Stimulated activated CD8-positive, alpha-beta memory T cell treated with anti-CD3 and anti-CD28 coated beads, Interleukin-12 subunit alpha, Interleukin-12 subunit beta, amount 100 ng/mL, for 24 hours (primary cell): ENCODE measurements around the gene IFT52.

ENCODE experiments used
- DNase-seq: peaks from one replicate; pipeline ENCODE4 v3.0.0-alpha.2; 2020; ENCODE audit errors: extremely low read depth

Gene IFT52

DNA sequence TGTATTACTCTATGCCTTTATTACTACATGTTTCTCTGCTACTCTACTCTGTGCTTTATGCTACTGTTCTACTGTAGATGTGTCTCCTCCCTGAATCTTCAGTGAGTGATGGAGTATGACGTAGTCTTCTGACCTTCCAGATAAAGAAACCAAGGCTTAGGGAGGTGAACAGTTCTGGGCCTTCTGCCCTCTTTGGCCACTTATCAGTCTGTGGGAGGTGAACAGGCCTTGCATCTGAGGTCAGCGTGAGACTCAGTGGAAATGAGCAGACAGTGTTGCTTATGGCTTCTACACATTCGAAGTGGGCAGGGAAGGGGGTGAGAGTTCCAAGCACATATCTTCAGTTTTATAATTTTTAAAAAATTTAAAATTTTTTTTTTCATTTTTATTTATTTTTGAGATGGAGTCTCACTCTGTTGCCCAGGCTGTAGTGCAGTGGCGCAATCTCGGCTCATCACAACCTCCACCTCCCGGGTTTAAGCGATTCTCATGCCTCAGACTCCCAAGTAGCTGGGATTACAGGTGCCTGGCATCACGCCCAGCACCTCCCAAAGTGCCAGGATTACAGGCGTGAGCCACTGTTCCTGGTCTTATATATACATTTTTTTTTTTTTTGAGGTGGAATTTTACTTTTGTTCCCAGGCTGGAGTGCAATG is 100.3 kb downstream of the IFT52 start:
- DNase-seq: no peak

DNA sequence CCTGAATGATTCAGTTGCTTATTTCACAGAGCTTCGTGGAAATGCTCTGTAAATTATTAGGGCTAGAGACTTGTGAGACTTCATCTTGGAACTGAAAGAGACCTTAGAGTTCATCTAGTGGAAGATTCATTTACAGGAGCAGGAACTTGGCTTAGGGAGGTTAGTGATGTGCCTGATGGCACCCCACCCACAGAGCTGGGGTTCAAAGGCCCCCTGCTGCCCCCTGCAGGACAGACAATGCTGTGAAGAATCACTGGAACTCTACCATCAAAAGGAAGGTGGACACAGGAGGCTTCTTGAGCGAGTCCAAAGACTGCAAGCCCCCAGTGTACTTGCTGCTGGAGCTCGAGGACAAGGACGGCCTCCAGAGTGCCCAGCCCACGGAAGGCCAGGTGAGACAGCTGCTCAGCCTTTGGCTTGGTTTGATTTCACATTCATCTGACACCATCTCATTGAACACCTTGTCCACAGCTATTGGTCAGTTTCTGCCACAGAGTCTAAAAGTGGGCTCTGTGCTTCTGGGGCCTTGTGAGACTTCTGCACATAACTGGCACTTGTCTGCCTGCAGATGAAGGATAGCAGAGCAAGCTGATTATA is 101.3 kb downstream of the IFT52 start:
- DNase-seq: no peak

DNA sequence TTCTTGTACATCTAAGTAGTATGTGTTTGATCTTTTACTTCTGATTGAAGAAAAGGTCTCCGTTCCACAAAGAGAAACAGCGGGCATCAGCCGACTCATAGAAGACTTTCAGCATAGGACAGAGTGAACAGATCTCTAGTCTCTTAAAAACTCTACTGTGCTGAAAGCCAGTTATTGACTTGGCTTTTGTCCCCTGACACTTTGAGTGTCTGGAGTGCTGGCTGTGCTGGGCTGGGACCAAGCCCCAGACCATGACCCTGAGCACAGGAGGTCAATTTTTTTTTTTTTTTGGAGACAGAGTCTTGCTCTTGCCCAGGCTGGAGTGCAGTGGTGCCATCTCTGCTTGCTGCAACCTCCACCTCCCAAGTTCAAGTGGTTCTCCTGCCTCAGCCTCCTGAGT is 104.0 kb downstream of the IFT52 start:
- DNase-seq: no peak

DNA sequence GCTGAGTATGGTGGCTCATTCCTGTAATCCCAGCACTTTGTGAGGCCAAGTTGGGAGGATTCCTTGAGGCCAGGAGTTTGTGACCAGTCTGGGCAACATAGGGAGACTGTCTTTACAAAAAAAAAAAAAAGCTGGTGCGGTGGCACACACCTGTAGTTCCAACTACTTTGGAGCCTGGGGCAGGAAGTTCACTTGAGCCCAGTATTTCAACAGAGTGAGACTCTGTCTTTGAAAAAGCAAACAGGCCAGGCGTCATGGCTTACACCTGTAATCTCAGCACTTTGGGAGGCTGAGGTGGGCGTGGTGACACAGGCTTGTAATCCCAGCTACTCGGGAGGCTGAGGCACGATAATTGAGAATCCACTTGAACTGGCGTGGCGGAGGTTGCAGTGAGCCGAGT is 104.8 kb downstream of the IFT52 start:
- no peak for DNase-seq
